HG03139 (cell line): ENCODE measurements around the gene KRTAP4-4.
"Not testable (repeated sequence)": the region's sequence is repeated elsewhere in the genome, so short reads cannot be mapped to it uniquely, and the experiment has no call there.

Source experiments
- ATAC-seq: cut with Tn5 transposase; IDR thresholded peaks from one replicate; pipeline ENCODE4 v1.9.1; 2021; ENCODE audit not compliant: unreplicated experiment

KRTAP4-4 gene

DNA sequence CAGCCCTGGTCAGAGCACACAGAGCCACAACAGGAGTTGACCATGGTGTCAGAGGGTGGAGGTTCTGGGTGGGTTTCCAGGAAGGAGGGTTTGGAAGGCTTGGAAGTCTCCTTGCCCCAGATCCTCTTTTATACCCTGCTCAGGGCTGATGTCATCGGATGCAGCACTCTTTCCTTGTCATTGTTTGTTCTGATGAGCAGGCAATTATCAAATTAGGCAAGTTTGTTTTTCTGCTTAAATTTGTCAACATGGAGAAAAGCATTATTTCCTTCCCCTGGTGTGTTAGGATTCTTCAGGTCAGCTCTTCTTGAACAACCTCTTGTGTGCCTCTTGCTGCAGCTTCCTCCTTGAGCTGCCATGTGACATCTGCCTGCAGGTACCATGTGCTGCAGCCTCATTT is at the start of gene KRTAP4-4:
TSS of gene KRTAP4-4 (minus strand) at position 101 of the 400 bp plus-strand sequence. CDS start at position 44, 57 bp downstream.
- no peak for ATAC-seq

DNA sequence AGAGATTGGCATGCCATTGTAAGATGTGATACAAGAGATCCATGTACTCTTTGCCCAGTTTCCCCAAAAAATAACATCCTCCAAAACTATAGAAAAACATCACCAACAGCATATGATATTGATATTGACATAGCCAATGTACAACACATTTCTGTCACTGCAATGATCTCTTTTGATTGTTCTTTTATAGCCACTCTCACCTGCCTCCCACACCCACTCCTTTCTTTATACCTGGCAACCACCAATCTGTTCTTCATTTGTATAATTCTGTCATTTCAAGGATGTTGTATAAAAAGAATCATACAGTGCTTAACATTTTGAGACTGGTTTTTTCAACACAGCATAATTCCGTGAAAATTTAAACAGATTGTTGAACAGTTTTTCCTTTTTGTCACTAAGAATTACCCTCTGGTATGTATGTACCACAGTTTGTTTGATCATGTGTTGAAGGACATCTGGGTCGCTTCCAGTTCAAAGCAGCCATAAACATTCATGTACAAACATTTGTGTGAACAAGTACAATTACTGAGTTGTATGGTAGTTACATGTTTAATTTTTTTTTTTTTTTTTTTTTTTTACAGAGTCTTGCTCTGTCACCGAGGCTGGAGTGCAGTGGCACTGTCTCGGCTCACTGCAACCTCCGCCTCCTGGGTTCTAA is 39.0 kb upstream of the KRTAP4-4 start:
- no peak for ATAC-seq

DNA sequence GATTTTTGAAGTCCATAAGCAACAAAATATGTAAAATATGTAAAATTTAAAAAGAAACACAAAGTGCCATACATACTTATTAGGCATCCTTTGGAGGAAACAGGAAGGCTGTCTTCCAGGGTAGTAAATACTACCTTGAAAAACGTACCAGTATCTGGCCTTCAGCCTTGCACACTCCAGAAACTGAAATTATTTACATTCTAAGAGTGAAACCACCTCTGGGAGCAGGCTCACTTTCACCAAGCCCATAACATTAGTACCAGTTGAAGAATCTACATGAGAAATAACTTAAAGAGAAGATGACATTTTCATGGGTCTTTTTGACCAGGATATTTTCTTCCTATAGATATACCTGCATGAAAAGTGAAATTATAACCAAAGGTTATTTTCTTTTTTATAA is 35.5 kb upstream of the KRTAP4-4 start:
- no peak for ATAC-seq

DNA sequence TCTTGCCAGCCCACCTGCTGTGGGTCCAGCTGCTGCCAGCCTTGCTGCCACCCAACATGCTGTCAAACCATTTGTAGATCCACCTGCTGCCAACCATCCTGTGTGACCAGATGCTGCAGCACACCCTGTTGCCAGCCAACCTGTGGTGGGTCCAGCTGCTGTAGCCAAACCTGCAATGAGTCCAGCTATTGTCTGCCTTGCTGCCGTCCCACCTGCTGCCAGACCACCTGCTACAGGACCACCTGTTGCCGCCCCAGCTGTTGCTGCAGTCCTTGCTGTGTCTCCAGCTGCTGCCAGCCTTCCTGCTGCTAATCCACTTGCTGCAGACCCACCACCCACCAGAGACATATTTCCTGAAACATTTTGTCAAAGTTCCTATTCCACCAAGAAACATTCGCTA is 29.8 kb upstream of the KRTAP4-4 start:
- ATAC-seq, result no peak

DNA sequence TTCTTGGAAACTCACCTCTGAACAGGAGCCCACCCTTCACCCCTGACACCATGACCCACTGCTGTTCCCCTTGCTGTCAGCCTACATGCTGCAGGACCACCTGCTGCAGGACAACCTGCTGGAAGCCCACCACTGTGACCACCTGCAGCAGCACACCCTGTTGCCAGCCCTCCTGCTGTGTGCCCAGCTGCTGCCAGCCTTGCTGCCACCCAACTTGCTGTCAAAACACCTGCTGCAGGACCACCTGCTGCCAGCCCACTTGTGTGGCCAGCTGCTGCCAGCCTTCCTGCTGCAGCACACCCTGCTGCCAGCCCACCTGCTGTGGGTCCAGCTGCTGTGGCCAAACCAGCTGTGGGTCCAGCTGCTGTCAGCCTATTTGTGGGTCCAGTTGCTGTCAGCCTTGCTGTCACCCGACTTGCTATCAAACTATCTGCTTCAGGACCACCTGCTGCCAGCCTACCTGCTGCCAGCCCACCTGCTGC is 29.3 kb upstream of the KRTAP4-4 start, which contains the start of gene KRTAP9-1:
TSS of gene KRTAP9-1 (plus strand) at position 51 of the 482 bp plus-strand sequence. CDS start at position 51, 0 bp downstream.
- not testable (repeated sequence) for ATAC-seq

DNA sequence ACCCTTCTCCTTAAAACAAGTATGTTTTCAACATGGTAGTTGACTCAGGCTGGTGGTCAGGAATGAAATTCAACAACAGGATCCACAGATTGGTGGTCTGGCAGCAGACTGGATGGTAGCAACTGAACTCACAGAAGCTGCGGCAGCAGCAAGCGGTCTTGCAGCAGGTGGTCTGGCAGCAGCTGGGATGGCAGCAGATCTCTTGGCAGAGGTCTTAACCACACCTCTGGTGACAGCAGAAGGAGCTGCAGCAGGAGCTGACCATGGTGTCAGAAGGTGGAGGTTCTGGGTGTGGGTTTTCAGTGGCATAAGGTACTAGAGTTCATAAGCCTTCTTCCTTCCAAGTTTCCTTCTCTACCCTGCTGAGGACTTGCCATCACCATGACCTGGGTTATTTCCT is 26.3 kb upstream of the KRTAP4-4 start:
- no peak for ATAC-seq

DNA sequence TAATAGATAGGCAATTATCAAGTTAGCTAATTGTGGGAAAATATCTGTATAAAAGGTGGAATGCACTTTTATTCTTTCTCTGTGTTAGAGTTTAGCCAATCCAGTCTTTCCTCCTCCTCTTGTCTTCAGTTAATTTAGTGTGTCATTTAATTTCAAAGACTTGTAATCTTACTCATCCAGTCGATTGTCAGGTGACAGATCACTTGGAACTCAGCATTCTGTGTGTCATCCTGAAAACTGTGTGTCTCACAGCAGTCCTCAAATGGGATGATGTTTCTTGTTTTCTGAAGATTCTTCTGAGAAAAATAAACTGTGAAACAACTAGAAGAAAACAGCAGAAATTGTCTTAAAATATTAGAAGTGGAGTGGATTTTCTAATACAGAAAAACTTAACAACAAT is 24.5 kb upstream of the KRTAP4-4 start:
- no peak for ATAC-seq

DNA sequence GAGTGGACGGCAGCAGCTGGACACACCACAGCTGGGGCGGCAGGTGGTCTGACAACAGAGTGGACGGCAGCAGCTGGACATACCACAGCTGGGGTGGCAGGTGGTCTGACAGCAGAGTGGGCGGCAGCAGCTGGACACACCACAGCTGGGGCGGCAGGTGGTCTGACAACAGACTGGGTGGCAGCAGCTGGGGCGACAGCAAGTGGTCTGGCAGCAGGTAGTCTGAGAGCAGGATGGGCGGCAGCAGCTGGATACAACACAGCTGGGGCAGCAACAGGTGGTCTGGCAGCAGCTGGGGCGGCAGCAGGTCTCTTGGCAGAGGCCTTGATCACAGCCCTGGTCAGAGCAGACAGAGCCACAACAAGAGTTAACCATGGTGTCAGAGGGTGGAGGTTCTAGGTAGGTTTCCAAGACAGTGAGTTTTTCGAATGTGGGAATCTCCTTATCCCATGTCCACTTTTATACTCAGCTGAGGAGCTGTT is 24.0 kb upstream of the KRTAP4-4 start, which contains the start of gene KRTAP4-1:
TSS of gene KRTAP4-1 (minus strand) at position 432 of the 482 bp plus-strand sequence. CDS start at position 375, 57 bp downstream.
- ATAC-seq, result no peak

DNA sequence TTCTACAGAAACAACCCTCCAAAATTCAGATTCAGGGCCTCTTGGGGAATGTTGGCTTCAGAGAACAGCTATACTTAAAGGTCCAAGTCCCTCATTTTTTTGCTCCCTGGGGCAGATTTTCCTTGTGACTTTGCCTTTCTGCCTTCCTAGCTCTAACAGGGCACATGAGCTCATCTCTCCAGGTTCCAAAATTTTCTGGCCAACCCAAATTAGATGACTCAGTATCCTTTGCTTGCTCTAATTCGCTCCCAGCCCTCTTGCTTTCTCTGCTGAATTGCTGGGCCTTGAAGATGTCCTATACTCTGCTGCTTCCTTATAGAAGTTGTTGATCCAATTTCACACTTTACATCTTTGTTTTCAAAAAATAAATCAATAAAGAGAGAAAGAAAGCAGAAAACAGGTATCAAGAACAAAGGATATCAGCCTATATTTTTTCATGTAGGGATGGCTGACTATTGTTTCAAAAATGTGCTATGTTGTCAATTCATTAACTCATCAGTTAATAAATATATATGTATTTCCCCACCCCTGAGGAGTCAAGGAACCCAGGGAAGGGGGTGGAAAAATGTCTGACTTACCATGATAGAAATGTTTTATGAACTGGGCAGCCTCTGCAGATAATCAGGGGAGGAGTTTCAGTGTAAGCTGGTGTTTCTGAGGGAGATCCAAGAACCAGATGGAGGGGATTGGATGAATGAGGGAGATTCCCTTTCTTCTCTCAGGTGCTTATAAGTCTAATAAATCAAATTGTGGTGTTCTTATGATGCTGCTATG is 18.5 kb upstream of the KRTAP4-4 start:
- no peak for ATAC-seq

DNA sequence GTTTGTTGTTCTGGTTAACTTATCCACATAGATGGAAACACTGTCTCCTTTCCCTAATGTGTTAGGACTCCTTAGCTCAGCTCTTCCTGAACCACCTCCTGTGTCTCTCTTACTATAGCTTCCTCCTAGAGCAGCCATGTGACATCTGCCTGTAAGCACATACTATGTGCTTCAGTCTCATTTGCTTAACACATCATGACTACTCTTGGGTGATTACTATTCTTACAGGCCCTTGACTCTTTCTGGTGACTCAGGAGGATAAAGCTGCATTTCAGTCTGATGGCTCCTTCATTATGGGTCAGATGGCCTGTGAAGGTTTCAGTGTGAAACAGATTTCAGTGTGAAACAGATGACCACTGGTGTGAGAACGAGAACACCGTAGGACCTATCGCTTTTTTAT is 17.8 kb upstream of the KRTAP4-4 start:
- ATAC-seq, result no peak

DNA sequence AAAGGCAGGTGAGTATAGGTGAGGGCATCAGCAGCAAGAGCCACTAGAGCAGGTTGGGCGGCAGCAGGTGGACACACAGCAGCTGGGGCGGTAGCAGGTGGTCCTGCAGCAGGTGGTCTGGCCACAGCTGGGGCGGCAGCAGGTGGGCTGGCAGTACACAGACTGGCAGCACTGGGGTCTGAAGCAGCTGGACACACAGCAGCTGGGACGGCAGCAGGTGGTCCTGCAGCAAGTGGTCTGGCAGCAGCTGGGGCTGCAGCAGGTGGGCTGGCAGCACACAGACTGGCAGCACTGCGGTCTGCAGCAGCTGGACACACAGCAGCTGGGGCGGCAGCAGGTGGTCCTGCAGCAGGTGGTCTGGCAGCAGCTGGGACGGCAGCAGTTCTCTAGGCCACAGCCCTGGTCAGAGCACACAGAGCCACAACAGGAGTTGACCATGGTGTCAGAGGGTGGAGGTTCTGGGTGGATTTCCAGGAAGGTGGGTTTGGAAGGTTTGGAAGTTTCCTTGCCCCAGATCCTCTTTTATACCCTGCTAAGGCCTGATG is 17.3 kb upstream of the KRTAP4-4 start, which contains the start of gene KRTAP4-2:
TSS of gene KRTAP4-2 (minus strand) at position 495 of the 545 bp plus-strand sequence. CDS start at position 438, 57 bp downstream.
- no peak for ATAC-seq

DNA sequence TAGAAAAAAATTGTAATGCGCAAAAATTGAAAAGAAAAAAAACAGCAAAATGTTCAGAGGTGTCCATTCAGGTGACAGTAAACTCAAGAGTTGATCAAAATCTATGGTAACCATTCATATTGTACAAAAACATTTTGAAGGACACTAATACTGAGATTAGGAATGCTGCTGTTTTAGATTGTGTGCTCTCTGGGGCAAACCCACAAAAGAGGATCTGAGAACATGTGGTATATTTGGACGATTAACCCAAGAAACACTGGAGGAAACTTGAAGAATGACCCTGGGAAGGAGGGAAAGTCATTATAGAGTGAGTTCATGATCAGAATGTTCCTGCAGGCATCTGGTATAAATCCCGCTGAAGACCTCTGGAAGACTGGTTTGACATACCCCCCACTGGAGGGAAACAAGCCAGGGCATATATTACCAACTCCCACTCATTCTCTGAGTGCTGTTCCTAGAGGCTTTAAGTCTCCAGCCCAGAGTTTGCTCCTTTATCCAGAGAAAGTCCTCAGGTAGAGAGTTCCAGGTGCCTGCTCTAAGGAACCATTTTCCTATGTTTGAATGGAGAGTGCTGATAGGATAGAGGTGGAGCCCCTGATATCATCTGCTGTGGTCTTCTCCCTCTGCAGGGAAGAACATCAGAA is 16.3 kb upstream of the KRTAP4-4 start:
- ATAC-seq, result no peak

DNA sequence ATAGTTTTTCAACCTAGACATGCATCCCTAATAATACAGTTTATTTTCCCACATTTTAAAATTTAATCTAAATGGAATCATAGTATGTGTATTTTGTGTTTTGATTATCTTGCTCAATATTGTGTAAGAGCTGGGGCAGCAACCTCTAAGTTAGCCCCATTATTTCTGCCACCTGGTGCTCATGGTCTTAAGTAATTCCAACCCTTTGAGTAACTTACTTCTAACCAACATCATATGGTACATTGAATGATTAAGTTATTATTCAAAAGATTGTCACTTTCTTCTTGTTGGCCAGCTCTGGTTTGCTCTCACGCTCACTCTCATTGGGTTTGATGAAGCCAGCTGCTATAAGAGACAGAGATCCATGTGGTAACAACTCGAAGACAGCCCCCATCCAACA is 11.3 kb upstream of the KRTAP4-4 start:
- ATAC-seq, result no peak

DNA sequence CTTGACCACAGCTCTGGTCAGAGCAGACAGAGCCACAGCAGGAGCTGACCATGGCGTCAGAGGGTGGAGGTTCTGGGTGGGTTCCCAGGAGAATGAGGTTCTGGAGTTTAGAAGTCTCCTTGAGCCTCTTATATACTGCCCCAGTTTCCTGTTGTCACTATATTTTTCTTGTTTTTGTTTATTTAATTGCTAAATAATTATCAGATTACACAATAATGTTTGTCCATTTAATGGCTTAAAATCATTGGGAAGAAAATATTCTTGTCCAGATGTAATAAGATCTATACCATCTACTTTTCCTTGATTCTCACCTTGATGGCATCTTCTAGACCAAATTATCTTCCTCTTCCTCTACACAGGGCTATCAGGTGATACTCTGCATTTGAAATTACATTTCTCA is 7.6 kb upstream of the KRTAP4-4 start, which contains the start of gene KRTAP4-3:
TSS of gene KRTAP4-3 (minus strand) at position 101 of the 400 bp plus-strand sequence. CDS start at position 52, 49 bp downstream.
- ATAC-seq, result no peak

DNA sequence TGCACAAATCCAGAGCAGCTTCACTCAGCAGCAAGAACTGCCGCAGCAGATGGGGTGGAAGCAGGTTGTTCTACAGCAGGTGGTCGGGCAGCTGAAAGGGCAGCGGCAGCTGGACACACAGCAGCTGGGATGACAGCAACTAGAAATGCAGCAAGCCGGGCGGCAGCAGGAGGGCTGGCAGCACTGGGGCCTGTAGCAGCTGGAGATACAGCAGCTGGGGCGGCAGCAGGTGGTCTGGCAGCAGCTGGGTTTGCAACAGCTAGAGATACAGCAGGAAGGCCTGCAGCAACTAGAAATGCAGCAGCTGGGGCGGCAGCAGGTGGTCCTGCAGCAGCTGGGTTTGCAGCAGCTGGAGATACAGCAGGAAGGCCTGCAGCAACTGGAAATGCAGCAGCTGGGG is 7.0 kb upstream of the KRTAP4-4 start:
- no peak for ATAC-seq

DNA sequence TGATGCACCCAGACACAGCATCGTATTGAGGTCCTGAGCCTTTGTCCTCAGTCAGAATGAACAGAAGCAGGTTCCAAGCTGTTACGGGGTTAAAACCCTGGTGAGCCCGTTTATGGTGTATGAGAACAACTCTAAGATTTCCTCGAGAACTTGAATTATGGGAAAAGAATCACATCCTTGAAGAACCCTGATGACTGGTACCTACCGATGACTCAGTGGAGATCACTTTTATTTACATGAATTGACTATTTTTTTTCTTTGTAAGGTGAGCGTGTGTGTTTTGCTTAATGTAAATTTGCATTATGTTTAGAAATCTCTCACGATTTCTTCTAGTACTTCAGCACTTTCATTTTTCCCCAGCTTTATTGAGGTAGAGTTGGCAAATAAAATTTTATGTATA is 3.3 kb upstream of the KRTAP4-4 start:
- ATAC-seq, result no peak

DNA sequence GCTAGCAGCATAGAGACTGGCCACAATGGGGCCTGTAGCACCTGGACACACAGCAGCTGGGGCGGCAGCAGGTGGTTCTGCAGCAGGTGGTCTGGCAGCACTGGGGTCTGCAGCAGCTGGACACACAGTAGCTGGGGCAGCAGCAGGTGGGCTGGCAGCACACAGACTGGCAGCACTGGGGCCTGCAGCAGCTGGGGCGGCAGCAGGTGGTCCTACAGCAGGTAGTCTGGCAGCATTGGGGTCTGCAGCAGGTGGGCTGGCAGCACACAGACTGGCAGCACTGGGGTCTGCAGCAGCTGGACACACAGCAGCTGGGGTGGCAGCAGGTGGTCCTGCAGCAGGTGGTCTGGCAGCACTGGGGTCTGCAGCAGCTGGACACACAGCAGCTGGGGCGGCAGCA is 358 bp downstream of the KRTAP4-4 start:
- ATAC-seq, result not testable (repeated sequence)

DNA sequence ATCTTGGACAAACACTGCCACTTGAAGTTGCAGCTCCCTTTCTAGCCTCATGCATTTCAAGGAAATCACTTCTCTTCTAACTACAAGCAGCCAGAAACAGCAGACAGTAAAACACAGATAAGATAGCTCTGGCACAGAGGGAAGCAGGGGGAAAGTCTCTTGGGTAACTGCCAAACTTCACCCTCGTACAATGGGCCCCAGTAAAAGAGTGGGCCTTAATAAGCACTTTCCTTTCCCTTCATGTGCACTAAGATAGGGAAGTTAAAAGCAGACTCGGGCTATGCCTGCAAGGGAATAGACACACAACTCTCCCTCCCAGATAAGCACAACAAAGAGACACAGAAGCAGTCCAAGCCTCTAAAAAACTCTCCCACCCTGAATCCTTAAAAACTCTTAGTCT is 6.7 kb downstream of the KRTAP4-4 start:
- no peak for ATAC-seq

DNA sequence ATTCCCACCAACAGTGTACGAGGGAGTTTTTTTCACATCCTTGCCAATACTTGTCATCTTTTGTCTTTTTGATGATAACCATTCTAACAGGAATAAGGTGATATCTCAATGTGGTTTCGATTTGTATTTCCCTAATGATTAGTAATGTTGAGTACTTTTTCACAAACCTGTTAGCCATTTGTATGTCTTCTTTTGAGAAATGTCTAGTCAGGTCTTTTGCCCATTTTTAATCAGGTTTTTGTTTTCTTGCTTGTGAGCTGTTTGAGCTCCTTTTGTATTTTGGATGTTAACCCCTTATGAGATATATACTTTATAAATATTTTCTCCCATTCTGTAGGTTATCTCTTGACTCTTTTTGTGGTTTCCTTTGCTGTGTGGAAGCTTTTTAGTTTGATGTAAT is 9.0 kb downstream of the KRTAP4-4 start:
- no peak for ATAC-seq

DNA sequence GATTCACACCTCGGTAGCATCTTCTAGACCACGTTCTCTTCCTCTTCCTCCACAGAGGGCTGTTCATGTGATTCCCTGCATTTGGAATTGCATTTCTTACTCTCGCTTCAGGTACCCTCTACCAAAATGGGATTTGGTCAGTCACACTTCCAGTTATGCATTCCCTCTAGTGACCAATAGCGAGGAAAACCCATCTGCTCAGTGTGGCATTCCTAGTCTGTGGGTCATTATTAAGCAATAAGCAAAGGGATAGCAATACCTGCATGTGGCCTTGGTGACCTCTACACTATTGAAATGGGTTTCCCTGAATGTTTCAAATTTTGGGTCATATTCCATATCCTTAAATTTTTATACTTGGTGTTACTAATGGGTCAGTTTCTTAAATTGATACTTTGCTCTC is 10.5 kb downstream of the KRTAP4-4 start:
- ATAC-seq, result no peak

DNA sequence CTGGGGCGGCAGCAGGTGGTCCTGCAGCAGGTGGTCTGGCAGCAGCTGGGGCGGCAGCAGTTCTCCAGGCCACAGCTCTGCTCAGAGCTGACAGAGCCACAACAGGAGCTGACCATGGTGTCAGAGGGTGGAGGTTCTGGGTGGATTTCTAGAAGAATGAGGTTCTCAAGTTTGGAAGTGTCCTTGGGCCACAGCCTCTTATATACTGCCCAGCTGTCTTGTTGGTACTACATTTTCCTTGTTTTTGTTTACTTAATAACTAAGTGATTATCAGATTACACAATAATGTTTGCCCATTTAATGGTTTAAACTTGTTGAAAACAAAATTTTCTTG is 10.9 kb downstream of the KRTAP4-4 start, which contains the start of gene KRTAP4-5:
TSS of gene KRTAP4-5 (minus strand) at position 174 of the 334 bp plus-strand sequence. CDS start at position 116, 58 bp downstream.
- no peak for ATAC-seq
